Measurements from ENCODE around the gene MFAP4. TPM values are rescaled to one million over a fixed set of nuclear protein-coding genes. Genes with fewer than 3 reads are reported as not detected.

MFAP4 gene
- total and polyA plus RNA-seq, 9 of the 15 experiments (the other 6 are each of a cell fraction or from before 2014, with no cell fraction given) = 0.07 to 0.24 TPM; not detected in 7

- intact Hi-C loops (cut with micrococcal nuclease) (no loop called here), in situ Hi-C loops (cut with MboI) (no loop called here)
- CTCF ChIA-PET (ENCODE audit: low intra/inter-chr PET ratio) = no interaction called here
- ATAC-seq = no peak
- no peaks in the 10 kb centered on the region for H3K9me1 ChIP-seq (ENCODE audit: control insufficient read depth, insufficient read depth, low read length)
- H3K79me2 ChIP-seq (ENCODE audit: control insufficient read depth, insufficient read depth, low read length) = no peaks in the 10 kb centered on the region
- POLR2A ChIA-PET = interaction anchor here (1.2 kb wide), 1 partner anchor 11 kb away, joined by 3 read pairs; no protein-coding TSS in a partner anchor
- H3K9me3 ChIP-seq (replicated peaks; ENCODE audit: control insufficient read depth, insufficient read depth, low read depth, low read length) = no peaks in the 10 kb centered on the region
- no TSS peak for BruUV-seq (replicated peaks)
- H3K36me3 ChIP-seq (ENCODE audit: control insufficient read depth, insufficient read depth, low read length) = no peaks in the 10 kb centered on the region
- no peak overlapping the region for H3K4me3 ChIP-seq
- no peaks in the 10 kb centered on the region; the same call in 1 of the 2 replicates for H4K20me1 ChIP-seq (replicated peaks; ENCODE audit: control insufficient read depth, insufficient read depth, low read length)
- TF ChIP-seq ARID1B (IDR thresholded peaks at IDR 0.05) (no peak), POLR2G (IDR thresholded peaks at IDR 0.05; ENCODE audit: low read depth, low read length) (0 out of 2 replicates have a peak, but pooled peaks have one; percentile 27)
- 59% methylated on average over 15 of the region's 20 CpGs for WGBS (ENCODE audit: insufficient coverage, low coverage, missing lambda C conversion rate)
- no peak for DNase-seq (ENCODE audit: extremely low read depth in 1 of 4, low spot score in 3 of 4)
- H3K9ac ChIP-seq (ENCODE audit: insufficient read depth in 1 of 2, low read depth in 2 of 2, low read length in 2 of 2) = no peak overlapping the region
- H2AFZ ChIP-seq (ENCODE audit: low read depth, low read length) = no peak overlapping the region
- no peaks in the 10 kb centered on the region for H3K27me3 ChIP-seq (ENCODE audit: control insufficient read depth in 2 of 2, insufficient read depth in 2 of 2, low read length in 2 of 2)
- no peak overlapping the region for H3K27ac ChIP-seq (ENCODE audit: extremely low read depth, low read depth, low read length)
- H3K4me2 ChIP-seq (ENCODE audit: insufficient read depth, low read length) = no peak overlapping the region
- H3K4me1 ChIP-seq (replicated peaks in 1 of 2; ENCODE audit: control insufficient read depth in 2 of 2, insufficient read depth in 2 of 2, low read length in 2 of 2) = peaks cover 13 to 40% of the 10 kb centered on the region in 2 experiments
- FAIRE-seq = no peak
Measured at GRCh38 chr17:19341641-19342610, 45.1 kb downstream of the MFAP4 start.

DNA sequence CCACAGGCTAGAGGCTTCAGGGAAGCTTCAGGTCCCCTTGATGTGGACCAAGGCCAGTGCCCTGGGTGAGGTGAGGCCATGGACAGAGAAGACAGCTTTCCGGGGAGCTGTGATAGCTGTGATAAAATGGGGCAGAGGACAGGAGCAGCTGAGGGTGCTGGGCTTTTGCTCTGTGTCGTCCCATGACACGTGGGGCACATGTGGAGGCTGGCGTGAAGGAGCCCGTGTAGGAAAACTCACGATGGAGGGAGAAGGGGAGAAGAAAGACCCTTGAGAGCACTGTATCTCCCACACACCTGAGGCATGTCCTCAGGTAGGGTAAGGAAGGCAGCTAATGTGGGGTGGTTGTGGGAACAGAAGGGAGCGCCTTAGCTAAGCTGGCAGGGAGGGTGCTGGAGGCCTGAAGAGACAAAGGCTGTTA lies 45.8 kb downstream of the MFAP4 start:
- POLR2A ChIA-PET = no interaction called here
- TF ChIP-seq BRF2 (IDR thresholded peaks at IDR 0.05; ENCODE audit: borderline replicate concordance, insufficient read depth, insufficient read length) (no peak), NCOA1 (IDR thresholded peaks at IDR 0.05; ENCODE audit: low read depth) (no peak), ZNF277 (CRISPR knock-in tag; IDR thresholded peaks at IDR 0.05; ENCODE audit: borderline replicate concordance) (no peak), HEY1 (CRISPR knock-in tag; IDR thresholded peaks at IDR 0.05; ENCODE audit: borderline replicate concordance) (no peak), ZNF280A (IDR thresholded peaks at IDR 0.05; ENCODE audit: low read depth, partially characterized antibody) (no peak), ARID1B (IDR thresholded peaks at IDR 0.05) (no peak), TEAD2 (tag; IDR thresholded peaks at IDR 0.05) (no peak), ZNF324 (CRISPR knock-in tag; IDR thresholded peaks at IDR 0.05) (no peak)

More for the DNA sequence above, 45.8 kb downstream of the MFAP4 start:
- Histone ChIP-seq H3K4me1 (replicated peaks in 1 of 2; ENCODE audit: control insufficient read depth in 2 of 2, insufficient read depth in 2 of 2, low read length in 2 of 2) (peaks cover 6 to 37% of the 10 kb centered on the region in 2 experiments), H3K4me3 (no peak overlapping the region), H2AFZ (ENCODE audit: low read depth, low read length) (no peak overlapping the region), H3K27ac (ENCODE audit: extremely low read depth, low read depth, low read length) (no peak overlapping the region), H3K9me1 (ENCODE audit: control insufficient read depth, insufficient read depth, low read length) (no peaks in the 10 kb centered on the region), H3K4me2 (ENCODE audit: insufficient read depth, low read length) (no peak overlapping the region), H3K36me3 (ENCODE audit: control insufficient read depth, insufficient read depth, low read length) (no peaks in the 10 kb centered on the region), H4K20me1 (replicated peaks; ENCODE audit: control insufficient read depth, insufficient read depth, low read length) (no peaks in the 10 kb centered on the region; the same call in 1 of the 2 replicates), H3K9me3 (replicated peaks; ENCODE audit: control insufficient read depth, insufficient read depth, low read depth, low read length) (no peaks in the 10 kb centered on the region), H3K79me2 (ENCODE audit: control insufficient read depth, insufficient read depth, low read length) (no peaks in the 10 kb centered on the region), H3K27me3 (ENCODE audit: control insufficient read depth in 2 of 2, insufficient read depth in 2 of 2, low read length in 2 of 2) (no peaks in the 10 kb centered on the region), H3K9ac (ENCODE audit: insufficient read depth in 1 of 2, low read depth in 2 of 2, low read length in 2 of 2) (peak overlapping the region in 1 of 2 experiments; percentile 58; a peak in 1 of 4 replicates)
- intact Hi-C loops (cut with micrococcal nuclease) = no loop called here
- FAIRE-seq (no peak), DNase-seq (ENCODE audit: extremely low read depth in 1 of 4, low spot score in 3 of 4) (no peak), ATAC-seq (no peak)
- CTCF ChIA-PET (ENCODE audit: low intra/inter-chr PET ratio) = no interaction called here
- WGBS (ENCODE audit: insufficient coverage, low coverage, missing lambda C conversion rate) = 0% methylated on average over 1 of the region's 7 CpGs
- in situ Hi-C loops (cut with MboI) = no loop called here
- no TSS peak for BruUV-seq (replicated peaks)
